ENCODE measurements around the gene FOXQ1. TPM values are rescaled to one million over a fixed set of nuclear protein-coding genes. Genes with fewer than 3 reads are reported as not detected.

FOXQ1 gene
- total and polyA plus RNA-seq, 10 of the 15 experiments (the other 5 are each of a cell fraction or from before 2014, with no cell fraction given): 0.08 TPM; not detected in 9

DNA sequence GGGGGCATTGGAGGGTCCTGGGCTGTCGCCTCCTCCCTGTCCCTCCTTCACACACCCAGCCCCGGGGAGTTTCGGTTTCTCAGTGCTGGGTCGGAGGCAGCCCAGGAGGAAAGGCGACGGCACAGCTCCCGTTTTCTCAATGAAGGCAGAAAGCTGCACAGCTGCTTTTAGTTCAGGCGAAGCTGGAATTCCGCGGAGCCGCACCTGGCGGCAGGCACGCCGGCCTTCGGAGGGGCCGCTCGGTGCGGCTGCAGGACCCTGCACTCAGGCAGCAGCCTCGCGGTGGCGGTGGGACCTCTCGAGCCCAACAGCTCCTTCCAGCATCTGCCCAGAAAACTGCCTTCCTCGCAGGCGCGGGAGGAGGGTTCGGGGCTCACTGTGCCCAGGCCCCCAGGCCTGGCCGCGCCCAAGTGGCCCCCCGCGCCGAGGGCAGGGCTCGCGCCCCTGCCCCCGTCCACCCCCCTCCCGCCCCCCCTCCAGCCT lies 4.6 kb downstream of the FOXQ1 start (continued):
- TF ChIP-seq, protein P1, sequence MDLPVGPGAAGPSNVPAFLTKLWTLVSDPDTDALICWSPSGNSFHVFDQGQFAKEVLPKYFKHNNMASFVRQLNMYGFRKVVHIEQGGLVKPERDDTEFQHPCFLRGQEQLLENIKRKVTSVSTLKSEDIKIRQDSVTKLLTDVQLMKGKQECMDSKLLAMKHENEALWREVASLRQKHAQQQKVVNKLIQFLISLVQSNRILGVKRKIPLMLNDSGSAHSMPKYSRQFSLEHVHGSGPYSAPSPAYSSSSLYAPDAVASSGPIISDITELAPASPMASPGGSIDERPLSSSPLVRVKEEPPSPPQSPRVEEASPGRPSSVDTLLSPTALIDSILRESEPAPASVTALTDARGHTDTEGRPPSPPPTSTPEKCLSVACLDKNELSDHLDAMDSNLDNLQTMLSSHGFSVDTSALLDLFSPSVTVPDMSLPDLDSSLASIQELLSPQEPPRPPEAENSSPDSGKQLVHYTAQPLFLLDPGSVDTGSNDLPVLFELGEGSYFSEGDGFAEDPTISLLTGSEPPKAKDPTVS (IDR thresholded peaks at IDR 0.05; ENCODE audit: low read depth, low read length): no peak
- no peak for TF ChIP-seq FOXM1 (IDR thresholded peaks at IDR 0.05; ENCODE audit: low read depth, low read length)
- TF ChIP-seq CREB1 (IDR thresholded peaks at IDR 0.05; ENCODE audit: low read depth): no peak
- TF ChIP-seq IKZF2 (IDR thresholded peaks at IDR 0.05): no peak
- TF ChIP-seq, protein P2, sequence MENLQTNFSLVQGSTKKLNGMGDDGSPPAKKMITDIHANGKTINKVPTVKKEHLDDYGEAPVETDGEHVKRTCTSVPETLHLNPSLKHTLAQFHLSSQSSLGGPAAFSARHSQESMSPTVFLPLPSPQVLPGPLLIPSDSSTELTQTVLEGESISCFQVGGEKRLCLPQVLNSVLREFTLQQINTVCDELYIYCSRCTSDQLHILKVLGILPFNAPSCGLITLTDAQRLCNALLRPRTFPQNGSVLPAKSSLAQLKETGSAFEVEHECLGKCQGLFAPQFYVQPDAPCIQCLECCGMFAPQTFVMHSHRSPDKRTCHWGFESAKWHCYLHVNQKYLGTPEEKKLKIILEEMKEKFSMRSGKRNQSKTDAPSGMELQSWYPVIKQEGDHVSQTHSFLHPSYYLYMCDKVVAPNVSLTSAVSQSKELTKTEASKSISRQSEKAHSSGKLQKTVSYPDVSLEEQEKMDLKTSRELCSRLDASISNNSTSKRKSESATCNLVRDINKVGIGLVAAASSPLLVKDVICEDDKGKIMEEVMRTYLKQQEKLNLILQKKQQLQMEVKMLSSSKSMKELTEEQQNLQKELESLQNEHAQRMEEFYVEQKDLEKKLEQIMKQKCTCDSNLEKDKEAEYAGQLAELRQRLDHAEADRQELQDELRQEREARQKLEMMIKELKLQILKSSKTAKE (IDR thresholded peaks at IDR 0.05; ENCODE audit: low read depth, poor library complexity, severe bottlenecking): no peak

DNA sequence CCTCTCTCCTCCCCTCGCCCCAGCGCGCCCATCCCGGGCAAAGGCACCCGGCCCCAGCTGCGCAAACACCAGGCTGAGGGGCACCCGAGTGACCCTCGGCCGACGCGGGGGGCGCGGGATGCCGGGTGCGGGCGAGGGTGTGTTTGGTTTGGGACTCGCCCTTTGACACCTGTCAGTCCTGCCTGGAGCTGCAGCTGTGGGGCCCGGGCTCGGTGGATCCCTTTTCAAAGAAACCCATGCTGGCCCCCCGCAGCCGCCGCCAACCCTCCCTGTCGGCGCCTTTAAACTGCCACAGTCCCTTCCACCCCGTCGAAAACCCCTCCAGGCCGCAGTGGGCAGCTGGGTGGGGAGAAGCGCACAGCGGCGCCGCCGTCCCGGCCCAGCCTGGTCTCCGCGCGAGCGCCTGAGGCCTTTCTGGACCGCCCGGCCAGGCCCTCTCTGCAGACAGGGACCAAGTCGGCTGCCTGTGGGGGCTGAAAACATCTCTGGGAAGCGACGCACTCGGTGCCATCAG lies 5.5 kb downstream of the FOXQ1 start:
- Histone ChIP-seq H3K4me1 (ENCODE audit: control insufficient read depth, insufficient read depth, low read length) (no peaks in the 10 kb centered on the region), H3K79me2 (ENCODE audit: control insufficient read depth, insufficient read depth, low read length) (no peaks in the 10 kb centered on the region), H2AFZ (ENCODE audit: control insufficient read depth, low read depth, low read length) (no peak overlapping the region), H3K4me3 (no peak overlapping the region), H3K27ac (ENCODE audit: control insufficient read depth, insufficient read depth) (no peak overlapping the region), H3K9ac (ENCODE audit: control insufficient read depth, insufficient read depth, low read length) (no peak overlapping the region), H3K27me3 (replicated peaks in 1 of 2; ENCODE audit: control insufficient read depth in 2 of 2, insufficient read depth in 2 of 2, low read length in 1 of 2) (peaks cover 3 to 13% of the 10 kb centered on the region in 2 experiments; a peak in 2 of 4 replicates), H3K36me3 (ENCODE audit: control insufficient read depth in 2 of 2, insufficient read depth in 2 of 2, low read length in 1 of 2) (no peaks in the 10 kb centered on the region), H3K4me2 (ENCODE audit: control insufficient read depth, insufficient read depth) (no peak overlapping the region), H3K9me3 (replicated peaks; ENCODE audit: control insufficient read depth, insufficient read depth, low read length) (no peaks in the 10 kb centered on the region; the same call in 2 of the 3 replicates), H4K20me1 (ENCODE audit: control insufficient read depth, insufficient read depth) (no peaks in the 10 kb centered on the region)
- ChIA-PET POLR2A (no interaction called here), RAD21 (ENCODE audit: unreplicated experiment) (no interaction called here), SMC1A (ENCODE audit: uncharacterized antibody, unreplicated experiment) (no interaction called here), CTCF (no interaction called here)
- ATAC-seq (no peak), DNase-seq (ENCODE audit: low read depth, low spot score) (no peak), FAIRE-seq (no peak)
- TF ChIP-seq CBFB (IDR thresholded peaks at IDR 0.05; ENCODE audit: low read depth) (no peak), ZSCAN29 (IDR thresholded peaks at IDR 0.05) (no peak), MYC (IDR thresholded peaks at IDR 0.05; ENCODE audit: insufficient read depth, insufficient read length, insufficient replicate concordance, low read length, severe bottlenecking) (no peak)
- in situ Hi-C loops (cut with MboI): no loop called here
- no TSS peak for BruUV-seq (replicated peaks)
- intact Hi-C loops (cut with micrococcal nuclease; ENCODE audit: unreplicated experiment): no loop called here
- 87% methylated on average over 36 of the region's 43 CpGs for WGBS (ENCODE audit: insufficient coverage, insufficient replicate concordance, low lambda C conversion rate, missing lambda C conversion rate)
